ENCODE data around the gene PRR5L.
A peak's percentile ranks its signal among the peaks of the same experiment; 100 is the strongest.

Gene PRR5L

DNA sequence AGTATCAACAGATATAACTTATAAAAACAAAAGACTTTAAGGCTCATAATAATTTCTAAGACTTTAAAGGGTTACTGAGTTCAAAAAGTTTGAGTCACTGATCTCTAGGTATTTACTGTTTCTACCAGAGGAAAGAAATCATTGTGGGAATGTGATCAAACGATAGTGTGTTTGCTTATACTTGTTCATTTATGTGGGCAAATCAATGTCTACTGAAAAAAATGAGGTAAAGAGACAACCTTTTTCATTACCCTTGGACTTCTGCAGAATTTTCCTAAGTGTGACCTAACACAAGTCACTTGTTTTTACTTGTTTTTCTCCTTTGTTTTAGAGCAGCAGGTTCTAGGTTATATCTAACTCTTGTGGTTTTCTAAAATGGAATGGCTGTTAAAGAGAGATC, 65.4 kb downstream of the PRR5L start:
- no peak for DNase-seq

DNA sequence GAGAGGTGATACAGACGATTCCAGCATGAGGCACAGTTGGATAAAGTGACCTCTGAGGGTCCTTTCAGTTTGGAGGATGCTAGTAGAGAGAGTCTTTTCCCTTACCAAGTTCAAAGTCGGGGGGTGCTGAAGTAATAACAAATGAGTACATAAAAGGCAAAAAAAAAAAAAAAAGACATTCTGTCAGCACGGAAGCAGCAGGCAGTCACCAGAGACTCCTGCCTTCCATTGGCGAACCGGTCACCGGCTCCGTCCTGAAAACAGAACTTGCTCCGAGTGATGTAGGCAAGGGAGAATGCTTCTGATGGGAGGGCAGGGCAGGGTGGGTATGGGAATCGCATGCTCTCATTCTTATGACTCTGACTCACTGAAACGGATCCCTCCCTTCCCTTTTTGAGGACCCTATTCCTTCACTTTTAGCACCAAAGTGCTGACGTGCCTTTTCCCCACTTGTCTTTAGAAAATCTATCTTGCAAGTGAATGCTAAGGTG, 65.9 kb downstream of the PRR5L start:
- peak; percentile 39 for DNase-seq

DNA sequence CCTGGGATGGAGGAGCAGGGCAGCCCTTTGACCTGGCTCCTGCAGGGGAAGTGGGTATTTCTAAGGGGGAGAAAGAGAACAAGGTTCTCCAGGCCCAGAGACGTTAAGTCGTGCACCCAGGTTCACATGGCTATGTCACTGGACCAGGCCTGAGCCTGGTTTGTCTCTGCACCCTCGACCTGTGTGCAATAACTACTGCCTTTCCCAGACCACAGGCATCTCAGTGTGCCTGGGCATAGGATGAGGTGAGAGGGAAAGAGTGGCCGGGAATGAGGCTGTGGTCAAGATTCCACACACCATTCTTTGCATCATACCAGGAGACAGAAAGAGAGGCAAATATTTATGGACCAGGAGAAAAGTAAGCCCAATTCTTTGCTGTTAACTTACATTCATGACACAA, 66.8 kb downstream of the PRR5L start:
- DNase-seq: no peak

DNA sequence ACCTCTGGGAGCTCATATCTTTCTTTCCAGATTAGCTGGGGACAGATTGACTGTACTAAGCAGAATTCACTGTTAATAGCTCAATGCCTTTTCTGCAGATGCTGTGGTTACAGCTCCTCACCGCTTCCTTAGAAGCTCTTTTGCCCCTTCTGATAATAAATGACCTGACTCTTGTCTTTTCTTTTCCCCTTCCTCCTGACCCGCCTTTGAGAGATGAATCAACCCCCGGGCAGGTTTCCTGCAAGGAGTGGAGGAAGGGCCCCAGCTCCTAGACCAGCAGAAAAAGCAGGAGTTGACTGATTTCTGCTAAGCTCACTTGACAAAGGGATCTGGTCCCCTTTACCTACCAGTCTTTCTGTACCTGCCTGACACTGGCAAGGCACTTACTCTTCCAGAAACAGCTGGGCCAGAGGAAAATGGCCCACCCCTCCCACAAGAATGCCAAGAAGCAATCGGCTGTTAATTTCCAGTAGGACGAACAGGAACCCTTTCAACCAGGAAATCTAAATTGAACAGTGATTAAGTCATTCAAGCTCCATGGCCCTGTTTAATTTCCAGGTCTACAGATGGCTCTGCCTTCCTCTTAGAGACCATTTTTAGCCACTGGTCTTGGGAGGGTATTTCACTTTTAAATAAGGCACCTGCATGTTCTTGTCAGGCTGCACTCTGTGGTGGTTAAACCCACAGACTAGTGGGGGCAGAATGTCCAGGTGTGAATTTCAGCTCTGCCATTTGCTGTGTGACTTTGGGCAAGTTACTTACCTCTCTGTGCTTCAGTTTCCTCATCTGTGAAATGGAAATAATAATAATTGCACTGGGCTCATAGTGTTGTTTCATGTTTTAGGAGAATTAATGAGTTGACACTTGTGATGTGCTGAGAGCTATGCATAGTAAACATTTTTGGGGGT, 67.5 kb downstream of the PRR5L start:
- no peak for DNase-seq

DNA sequence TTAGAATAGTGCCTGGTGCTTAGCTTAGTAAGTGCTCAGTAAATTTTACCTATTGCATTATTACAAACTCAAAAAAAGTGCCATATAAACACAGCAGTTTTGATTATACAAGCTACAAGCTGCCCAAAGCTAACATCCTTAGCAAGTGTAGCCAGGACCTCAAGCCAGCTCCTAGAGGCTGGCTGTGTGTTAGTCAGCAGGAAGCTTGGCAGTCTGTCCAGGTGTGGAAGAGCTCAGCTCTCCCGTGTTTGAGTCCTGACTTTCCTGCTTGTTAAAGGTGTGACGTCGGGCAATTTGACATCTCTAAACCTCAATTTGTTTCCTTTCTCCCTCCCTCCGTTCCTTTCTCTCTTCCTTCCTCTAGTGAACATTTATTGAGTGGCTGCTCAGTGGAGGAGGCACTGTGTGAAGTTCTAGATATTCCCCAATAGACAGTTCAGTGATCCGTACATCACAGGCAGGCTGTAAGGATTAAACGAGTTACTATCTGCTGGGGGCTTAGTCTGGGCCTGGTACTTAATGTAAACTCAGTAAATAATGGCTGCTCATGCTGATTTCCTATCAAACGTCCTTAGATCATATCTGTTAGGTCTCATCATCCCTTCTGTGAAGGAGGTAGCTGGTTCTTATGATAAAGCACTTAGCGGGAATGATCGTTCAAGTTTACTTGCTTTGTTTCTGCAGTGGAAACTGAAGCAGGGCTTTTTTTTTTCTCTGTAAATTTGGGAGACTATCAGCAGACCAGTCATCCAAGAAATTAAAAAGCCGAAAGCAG, 68.7 kb downstream of the PRR5L start:
- DNase-seq: no peak

DNA sequence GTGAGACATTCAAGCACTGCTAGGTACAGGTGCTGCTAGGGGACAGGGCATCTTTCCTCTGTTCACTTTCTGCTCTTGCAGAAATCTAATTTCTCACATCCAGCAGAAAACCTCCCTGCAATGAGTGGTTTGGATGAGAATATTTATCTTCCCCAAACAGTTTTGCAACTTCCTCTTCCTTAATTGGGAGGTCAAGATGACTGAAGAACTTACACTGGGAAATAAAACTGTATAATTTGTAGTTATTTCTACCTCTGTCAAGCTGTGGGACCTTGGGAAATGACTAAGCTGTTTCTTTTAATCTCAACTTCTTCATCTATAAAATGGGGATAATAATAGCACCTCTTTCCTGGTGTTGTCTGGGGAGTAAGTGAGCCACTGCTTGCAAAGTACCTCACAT, 69.8 kb downstream of the PRR5L start:
- DNase-seq: no peak

DNA sequence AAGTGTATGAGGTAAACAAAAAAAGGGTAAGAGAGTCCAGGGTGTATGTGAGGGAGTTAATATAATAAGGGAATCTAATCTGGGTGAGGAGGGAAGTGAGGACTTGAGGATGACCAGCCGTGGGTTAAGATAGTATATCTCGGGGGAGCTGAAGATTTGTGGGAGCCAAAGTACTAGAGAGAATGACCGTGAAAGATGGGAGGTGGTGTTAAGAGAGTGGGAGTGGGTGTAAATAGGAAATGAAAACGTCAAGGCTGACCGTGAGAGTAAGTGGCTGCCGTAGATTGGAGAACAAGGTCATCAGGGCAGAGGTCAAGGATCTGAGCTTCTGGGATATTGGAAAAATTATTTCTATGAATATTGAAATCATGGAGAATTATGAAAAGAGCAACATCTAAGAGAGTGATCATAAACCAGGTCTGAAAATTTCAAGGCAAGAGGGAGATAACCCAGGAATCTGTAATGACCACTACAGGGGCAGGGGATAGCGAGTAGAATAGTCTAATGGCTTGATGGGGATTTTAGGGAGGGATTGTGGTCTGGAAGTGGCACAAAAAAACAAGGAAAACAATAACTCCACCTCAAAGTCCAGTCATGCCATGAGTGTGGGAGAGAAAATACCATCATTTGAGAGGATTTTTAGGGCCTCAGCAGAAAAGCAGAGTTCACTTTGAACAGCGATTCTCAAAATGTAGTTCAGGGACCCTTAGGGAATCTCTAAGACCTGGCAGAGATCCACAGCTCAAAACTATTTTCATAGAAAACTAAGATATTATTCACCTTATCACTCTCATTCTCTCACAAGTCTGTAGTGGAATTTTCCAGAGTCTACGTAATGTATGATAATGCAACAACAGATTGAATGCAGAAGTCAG, 72.0 kb downstream of the PRR5L start:
- no peak for DNase-seq

DNA sequence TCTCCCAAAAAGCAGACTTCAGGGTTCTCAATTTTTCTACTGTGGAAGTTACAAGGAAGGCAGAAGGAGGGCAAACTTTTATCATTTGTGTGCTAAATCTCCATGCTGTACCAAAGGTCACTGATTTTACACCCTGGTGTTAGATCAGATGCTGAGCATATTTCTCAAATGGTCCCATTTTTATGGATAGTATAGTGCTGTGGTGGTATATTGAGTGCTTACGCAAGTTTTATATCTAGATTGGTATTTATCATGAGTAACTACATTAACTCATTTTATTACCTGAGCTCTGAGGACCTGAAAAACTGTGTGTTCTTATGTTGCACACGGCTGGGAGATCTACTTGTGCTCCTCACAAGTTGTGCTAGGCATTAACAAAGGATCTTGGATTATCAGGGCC, 75.1 kb downstream of the PRR5L start:
- DNase-seq: no peak

DNA sequence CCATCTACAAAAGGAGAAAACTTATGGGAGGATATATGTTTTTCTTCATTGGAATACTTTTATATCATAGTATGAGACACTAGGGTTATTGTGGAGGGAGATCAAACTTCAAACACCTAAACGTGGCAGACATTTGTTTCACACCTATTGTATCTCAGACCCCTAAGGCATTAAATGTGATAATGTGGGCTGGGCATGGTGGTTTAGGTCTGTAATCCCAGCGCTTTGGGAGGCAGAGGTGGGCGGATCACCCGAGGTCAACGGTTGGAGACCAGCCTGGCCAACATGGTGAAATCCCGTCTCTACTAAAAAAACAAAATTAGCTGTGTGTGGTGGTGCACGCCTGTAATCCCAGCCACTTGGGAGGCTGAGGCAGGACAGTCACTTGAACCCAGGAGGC, 75.5 kb downstream of the PRR5L start:
- no peak for DNase-seq

DNA sequence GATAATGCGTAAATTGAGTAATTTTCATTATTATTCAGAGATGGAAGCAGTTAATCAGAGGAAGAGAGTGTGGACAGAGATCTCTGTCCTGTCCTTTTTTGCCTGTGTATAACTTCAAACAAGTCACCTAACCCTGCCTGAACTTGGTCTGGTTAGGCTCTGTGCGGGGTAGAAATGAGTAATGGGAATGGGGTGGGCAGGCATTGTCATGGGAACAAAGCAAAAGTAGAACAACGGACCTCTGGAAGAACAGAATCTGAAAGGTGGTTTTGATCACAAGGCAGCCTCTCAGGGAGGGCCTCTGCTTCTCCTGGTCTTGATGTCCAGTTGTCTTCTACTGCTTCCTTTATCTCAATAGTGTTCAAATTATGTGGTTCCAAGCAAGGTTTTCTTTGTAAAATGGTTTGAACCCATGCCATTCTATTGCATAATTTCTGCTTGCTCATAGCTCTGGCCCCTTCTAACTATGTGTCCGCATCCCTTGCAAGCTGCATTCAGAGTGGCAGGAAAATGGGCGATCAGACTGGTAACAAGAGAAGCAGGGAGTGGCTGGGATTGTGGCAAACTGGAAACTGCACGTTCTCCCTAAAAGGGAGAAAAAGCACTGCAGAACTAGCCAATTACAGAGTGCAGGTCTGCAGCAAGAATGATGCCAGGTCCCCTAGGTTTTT, 76.1 kb downstream of the PRR5L start:
- DNase-seq: no peak

DNA sequence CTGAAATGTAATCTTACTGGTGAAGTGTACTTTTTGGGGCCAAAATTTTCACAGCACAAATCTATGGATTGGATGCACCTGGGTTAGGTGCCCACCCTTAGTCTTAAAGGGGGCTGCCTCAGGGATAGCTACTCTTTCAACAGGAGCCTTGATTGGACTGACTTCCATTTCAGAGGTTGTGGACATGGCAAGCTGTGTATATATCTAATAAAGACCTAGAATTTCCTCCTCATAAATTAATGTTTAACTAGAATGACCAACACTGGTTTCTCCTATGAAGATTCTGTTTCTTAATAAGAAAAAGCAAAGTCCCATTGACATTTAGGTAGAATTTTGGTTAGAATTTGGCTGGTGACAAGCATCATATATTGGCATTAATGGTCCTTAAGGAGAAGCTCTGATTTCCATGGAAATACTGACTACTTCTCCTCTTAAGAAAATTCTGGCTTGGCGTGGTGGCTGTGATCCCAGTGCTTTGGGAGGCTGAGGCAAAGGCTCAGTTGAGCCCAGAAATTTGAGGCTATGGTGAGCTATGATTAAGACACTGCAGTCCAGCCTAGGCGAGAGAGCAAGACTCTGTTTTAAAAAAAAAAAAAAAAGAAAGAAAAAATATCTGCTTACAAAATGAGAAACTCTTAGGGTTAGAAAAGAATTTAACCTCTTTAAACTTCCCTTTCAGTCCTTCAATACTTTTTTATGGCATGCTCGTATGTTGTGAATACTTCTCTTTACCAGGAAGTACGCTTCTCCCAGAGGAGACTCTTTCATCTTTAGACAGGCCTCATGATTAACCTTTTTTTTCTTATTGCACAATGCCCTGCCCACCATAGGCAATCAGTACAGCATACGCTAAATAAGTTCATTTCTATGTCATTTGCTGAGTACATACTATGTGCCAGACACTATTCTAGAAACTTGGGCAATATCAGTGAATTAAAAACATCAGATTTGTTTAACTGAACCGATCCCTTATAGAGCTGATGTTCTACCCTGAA, 77.2 kb downstream of the PRR5L start:
- no peak for DNase-seq

DNA sequence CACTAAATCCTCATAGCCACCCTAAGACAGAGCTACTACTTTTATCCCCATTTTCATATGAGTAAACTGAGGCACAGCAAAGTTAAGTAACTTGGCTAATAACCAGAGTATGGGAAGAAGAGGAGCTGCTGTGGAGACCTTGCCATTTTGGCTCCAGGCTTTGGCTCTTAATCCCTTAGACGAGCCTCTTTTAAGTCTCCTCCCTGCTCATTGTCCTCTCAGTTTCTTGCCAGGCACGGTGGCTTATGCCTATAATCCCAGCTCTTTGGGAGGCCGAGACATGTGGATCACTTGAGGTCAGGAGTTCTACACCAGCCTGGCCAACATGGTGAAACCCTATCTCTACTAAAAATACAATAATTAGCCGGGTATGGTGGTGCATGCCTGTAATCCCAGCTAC, 78.6 kb downstream of the PRR5L start:
- no peak for DNase-seq

DNA sequence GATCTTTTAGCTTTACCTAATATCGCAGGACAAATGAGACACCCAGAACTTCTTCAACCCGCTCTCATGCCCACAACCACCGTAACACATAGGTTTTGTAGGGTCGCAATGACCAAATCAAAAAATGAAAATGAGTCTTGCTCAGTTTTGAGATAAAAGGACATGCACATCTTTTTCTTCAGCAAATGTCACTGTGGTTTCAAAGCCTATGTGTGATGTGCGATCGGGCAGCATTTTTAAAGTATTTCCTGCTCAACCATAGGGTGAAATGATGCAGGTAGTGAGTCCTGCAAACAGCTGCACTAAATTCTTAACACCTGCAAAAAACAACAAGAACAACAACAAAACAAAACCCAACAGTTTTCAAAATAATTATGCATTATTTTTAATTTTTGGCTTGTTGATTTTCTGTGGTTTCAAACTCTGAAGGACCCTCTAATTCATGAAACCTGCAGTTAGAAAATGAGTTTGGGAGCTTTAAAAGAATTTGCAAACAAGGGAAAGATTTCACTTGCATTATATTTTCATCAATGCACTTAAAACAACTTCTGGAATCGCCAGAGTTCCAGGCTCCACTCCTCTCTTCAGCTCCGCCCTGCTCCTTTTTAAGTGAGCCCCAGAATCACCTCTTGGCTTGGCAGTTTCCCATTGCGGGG, 79.4 kb downstream of the PRR5L start:
- no peak for DNase-seq

DNA sequence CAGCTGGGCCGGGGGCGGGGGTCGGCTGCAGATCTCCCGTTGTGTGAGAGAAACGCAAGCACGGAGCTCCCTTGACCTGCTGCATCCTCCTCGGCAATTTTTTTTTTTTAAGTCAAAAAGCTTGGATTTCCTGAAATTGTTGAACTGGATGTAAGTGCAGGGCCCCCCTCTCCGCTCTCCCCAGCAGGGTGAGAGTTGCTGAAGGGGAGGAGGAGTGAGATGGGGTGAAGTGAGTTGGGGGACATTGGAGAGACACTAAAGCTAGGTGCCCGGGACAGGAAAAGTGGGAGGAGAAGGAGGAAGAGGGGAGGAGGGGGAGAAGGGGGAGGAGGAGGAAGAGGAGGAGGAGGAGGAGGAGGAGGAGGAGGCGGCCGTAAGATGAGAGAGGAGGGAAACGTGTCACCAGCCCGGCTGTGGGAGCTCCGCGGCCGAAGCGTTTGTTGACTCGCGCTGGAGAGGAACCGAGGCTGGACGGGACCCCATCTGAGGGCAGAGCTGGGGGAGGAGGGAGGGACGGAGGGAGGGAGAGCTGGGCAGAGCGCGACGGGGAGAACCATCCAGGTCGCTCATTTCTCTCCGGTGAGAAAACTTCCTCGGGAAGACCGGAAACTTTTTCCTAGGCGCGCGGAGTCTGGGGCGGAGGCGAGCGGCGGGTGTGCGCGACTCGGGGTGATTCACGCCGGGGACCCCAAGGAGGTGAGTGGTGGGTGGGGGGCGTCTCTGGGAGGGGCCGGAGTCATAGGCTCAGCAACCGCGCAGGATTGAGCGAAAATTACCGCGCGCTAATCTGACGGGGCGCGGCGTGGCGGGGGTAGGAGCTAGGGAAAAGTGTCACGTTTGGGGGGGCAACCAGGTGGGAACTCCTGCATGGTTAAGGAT, 80.2 kb downstream of the PRR5L start:
- DNase-seq: peak; percentile 60

DNA sequence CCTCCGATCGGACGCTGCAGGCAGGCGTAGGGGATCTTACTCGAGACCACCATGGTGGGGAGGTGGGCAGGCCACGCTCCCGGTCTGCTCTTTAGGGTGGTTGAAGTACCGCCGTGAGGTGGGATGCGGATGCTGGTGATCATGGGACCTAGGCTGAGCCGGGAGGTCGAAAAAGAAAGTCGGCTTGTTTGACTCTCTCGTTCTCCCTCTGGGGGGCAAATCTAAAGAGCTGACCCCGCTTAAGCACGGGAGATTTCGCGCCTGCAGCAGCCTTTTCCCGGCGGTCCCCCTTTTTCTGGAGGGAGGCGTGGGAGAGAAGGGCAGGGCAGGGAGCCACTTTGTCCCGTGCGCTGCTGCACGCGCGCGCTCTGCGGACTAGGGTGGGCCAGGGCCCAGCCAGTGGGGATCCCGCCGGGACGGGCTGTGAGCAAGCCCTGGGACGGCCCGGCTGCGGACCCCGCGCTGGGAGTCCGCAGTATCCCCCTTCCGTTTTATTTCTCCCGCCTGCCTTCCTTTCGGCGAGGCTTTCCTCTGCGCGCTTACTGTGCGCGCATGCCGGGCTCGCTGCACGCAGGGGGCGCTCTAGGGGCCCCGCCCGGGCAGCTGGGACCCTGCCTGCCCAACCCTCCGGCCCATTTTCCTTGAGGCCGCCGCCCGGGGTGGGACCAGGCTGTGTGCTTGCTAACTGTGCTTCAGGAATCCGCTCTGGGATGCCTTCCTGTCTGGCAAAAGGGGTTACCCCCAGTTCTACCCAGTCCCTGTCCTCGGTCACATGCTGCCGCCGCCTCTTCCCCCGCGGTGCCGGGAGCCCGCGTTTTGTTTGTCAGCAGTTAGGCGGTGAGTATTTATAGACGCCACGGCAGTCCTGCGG, 81.0 kb downstream of the PRR5L start:
- peak; percentile 71 for DNase-seq

DNA sequence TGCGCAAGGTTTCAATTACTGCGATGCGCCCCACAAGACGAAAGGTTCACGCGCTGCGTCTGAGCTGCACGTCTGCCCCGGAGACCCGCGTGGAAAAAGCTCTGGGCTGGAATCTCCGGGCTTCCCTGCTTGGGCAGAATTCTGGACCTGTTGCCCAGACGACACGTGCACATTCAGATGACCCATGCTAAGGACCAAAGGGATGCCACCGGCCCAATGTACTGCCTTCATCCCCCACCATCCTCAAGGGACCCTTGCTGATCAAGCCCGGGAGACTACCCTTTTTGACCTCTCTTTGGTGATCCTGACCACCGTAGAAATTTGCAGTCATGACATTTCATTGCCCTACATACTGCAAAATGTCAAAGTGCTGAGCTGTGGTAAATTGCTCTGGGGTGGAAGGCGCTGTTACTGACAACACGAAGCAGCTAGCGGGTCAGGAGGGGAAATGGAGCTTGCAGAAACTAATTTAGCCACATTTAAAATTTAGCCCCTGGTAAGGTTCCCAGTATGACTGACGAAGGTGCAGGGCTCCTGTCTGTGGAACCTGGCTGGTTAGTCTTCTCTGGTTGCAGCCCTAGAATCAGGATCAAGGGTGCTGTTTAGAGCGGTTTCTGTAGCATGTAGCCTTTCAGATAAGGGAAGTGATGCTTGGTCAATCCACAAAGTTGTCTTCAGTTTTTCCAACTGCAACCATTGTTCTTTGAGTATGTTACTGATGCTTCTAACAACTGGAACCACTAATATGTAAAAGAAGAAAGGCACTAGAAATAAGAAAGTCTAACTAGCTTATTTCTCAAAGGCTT, 81.9 kb downstream of the PRR5L start:
- no peak for DNase-seq

DNA sequence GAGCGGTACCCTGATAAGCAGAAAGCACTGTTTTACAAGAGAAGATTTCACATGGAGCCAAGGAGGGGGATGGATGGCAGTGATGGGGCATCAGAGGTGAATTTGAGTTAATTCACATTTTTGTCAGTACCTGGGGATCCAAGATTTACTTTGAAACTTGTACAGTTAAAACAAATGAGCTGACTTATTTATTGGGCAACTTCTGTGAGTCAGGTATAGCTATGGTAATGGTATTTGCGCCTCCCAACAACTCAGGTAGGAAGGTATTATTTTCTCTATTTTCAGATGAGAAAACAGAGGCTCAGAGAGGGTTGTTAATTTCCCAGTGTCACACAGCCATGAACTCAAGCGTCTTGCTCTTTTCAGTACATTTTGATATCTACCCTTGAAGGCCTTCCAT, 83.6 kb downstream of the PRR5L start:
- no peak for DNase-seq

All from right hindlimb (tissue), 1 donor.